ENCODE data around the gene DIO3.

Gene DIO3

GRCh38 chr14:101583006-101583714 is 21.9 kb downstream of the DIO3 start:
- DNase-seq (ENCODE audit: low read depth), result no peak

- no peak for DNase-seq (ENCODE audit: low read depth)
These were observed 22.4 kb downstream of the DIO3 start for GRCh38 chr14:101583715-101584054.

GRCh38 chr14:101584055-101584859 is 23.0 kb downstream of the DIO3 start:
- DNase-seq (ENCODE audit: low read depth), result no peak

DNA sequence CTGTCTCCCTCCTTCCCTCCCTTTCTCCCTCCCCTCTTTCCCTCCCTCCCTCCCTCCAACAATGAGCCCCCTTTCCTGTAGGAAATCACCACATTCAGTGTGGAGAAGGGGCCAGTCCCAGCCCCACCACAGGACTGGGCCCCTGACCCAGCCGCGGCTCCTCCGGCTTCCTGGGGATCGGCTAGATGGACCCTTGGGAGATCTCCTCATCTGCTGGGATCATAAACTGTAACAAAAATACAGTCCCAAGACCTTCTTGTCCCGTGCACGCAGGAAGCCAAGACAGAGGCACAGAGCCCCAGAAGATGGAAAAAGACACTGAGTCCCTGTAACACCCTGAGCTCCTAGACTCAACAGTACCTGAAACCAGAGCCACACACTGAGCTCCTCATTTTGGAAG is 23.9 kb downstream of the DIO3 start:
- DNase-seq (ENCODE audit: low read depth), result no peak

- no peak for DNase-seq (ENCODE audit: low read depth)
These were observed 25.5 kb downstream of the DIO3 start for GRCh38 chr14:101586531-101587430.

DNA sequence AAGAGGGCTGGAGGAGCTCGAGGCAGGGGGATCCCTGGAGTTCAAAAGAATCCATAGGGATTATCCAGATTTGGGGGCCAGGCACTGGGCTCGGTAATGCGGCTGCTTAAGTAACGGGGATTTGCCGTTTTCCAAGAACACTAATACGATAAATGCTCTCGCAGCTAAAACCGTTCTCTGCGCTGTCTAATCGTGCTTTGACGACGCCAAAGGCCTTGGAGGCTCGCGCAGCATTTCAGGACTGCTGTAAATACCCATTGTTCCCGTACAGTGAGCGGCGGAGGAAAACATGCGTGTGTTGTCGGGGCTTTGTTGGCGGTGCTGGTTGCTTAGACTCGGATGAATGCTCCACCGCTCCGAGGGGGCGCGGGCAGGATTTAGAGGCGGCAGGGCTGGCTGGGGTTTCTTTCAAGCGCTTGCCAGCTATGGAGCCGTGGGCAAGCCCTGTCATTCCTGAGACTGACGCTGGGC is 26.2 kb downstream of the DIO3 start:
- no peak for DNase-seq (ENCODE audit: low read depth)

DNA sequence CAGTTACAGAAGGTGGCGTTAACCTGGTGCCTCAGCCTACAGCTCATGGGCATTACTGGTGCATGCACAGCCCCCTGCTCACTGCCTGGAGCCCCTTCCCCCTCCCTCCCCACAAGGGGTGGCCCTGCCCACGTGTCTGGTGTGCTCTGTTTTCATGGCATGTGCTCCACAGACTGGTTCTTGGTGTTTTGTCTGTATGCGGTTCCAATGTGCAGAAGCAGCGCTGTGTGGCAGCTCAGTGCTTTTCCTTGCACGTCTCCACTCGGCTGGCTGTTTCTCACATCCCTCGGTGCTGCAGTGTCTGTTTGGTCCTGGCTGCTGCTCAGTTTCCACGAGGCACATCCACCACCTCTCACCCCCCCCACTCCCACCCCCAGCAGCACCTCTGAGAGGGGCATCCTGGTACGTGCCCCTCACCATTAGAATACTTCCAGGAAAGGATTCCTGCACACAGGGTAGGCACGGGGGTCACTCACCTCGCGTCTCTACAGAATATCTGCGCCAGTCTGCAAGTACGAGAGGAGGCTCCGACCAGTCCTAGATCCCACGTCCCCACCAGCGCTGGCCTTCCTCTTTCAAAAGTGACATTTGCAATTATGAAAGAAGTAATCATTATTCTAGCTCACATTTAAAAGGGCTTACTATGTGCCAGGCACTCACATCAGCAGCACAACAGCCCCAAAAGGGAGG is 27.1 kb downstream of the DIO3 start:
- DNase-seq (ENCODE audit: low read depth), result no peak

DNA sequence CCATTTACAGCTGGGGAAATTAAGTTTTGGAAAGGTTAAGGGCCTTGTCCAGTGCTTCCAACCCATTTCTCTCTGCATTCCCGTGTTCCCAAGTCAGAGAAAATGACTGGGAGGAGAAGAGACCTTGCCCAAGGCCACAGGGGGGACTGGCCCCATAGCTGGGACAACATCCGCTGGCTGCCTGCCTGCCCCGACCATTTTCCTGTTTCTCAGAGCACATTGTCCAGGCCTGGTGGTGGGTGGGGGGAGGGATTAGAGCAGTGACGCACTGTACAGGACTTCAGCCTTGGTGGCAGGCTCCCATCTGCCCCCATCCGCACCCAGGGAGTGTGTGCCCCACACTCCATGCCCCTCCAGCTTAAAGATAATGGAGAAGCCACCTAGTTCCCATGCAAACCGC is 27.7 kb downstream of the DIO3 start:
- no peak for DNase-seq (ENCODE audit: low read depth)

DNA sequence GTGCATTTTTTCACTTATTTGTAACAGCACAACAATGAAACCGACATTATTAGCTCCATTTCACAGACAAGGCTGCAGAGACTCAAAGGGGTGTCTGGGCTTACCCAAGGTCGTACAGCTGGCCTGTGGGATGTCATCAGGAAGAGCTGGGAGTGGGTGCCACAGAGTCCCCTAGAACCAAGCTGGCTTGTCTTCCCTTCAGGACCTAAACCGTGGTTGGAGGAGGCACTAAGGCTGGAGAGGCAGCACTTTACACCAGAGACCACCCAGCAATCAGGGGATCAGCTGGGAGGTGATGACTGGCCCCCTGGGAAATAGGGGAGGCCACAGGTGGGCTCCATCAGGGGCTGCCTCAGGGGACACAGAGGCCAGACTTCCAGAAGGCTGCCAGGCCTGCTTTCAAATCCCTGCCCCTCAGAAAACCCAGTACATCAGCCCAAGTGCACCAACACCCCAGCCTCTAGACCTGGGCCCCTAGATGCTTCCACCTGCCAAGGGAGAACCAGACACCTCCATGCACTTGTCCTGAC is 28.3 kb downstream of the DIO3 start:
- no peak for DNase-seq (ENCODE audit: low read depth)

DNA sequence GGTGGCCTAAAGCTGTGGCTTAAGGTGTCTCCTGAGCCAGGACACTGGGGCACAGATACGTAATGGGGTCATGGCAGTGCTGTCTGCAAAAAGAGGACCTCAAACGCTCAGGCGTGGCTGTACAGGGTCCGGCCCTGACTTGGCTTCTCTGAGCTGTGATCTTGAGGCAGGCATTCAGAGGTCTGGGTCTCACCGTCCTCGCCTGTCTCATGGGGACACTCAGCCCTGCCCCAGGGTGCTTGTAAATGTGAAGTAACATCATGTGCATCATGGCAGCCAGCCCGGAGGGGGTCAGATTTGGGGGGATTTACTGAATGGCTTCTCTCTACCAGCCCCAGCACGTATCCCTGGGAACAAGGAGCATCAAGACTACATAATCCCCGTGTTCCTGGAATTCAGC is 28.8 kb downstream of the DIO3 start:
- no peak for DNase-seq (ENCODE audit: low read depth)

GRCh38 chr14:101590616-101591015 is 29.3 kb downstream of the DIO3 start:
- no peak for DNase-seq (ENCODE audit: low read depth)

DNA sequence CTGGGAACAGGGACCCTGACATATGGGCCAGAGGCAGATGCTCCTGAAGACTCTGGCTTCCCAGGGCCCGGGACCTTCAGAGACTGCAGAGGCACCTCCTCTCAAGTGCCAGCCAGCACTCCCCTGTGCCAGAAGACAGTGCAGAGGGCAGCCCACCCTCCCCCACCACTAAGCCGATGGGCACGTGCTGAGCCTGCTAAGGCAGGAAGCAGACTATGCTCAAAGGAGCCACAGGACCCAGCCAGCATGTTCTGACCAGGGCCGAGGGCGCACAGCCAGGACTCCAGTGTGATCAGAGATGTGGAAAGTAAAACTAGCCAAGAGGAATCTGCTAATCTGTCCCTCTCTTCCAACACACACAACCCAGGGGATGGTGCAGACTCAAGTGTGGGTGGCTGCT is 29.8 kb downstream of the DIO3 start:
- no peak for DNase-seq (ENCODE audit: low read depth)

- no peak for DNase-seq (ENCODE audit: low read depth)
These were observed 30.3 kb downstream of the DIO3 start for GRCh38 chr14:101591582-101591981.

DNA sequence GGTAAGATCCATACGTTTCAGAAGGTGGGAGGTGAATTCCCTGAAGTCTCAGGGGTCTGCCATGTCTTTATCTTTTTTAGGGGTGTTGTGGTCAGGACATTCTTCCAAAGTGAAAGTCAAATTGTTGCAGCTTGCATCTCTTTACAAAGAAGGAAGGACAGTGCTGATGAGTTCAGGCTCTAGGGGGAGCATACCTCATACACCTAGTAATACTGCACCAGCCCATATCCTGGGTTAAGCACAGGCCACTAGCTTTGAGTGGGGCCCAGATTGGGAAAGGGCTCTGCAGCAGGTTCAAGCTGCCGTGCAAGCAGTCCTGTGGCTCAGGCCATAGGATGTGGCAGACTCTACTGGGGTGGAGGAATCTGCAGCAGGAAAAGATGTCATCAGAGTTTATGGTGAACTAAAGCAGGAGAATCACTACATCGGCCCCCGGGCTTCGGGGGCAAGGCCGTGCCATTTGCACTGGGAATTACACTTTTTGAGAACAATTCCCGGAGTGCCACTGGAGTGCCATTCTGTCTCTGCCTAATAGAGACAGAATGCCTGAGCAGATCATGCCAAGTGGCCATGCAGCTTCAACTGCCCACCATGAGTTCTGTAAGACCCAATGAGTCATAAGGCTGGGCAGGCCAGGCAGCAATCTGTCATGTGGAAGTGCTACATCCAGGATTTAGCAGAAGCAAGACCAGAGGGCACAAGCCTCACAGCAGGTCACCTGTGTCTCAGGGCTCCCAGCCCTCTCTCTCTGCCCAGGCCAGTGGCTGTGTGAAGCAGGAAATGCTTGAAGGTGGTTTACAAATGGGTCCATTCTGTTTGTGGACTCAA is 32.3 kb downstream of the DIO3 start:
- no peak for DNase-seq (ENCODE audit: low read depth)

DNA sequence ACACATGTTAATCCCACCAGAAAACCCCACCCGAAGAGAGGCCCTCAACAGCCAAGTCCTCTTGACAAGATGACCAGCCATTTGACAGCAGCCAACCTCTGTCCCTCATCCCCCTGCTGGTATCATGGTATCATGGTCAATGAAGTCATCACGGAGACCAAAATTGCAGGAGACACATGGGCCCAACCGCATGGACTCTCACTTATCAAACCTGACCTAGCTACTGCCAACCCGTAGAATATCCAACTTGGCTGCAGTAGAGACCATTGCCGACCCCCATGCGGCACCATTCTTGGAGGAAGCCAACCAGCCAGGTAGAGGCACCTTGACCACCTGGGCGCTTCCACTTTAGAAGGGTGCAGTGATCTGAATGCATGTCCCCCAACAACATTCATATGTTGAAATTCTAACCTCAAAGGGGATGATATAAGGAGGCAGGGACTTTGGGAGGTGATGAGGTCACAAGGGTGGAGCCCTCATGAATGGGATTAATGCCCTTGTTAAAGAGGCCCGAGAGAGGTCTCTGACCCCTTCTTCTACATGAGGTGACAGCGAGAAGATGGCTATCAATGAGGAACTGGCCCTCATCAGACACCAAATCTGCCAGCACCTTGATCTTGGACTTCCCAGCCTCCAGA is 33.3 kb downstream of the DIO3 start:
- no peak for DNase-seq (ENCODE audit: low read depth)

DNA sequence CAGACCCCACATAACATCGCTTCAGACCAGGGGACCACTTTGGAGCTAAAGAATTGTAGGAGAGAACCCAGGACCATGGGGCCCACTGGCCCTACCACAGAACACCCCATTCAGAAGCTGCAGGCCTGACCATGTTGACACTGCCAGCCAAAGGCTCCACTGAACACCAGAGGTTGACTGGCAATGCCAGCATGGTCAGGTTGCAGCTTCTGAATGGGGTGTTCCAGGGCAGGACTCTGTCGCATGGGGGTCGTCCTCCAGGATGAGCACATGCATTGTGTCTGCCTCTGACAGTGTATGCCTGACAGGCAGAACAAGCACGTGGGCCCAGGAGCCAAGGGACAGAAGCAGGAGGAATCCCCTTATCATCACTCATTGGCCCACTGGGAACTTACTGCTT is 34.1 kb downstream of the DIO3 start:
- no peak for DNase-seq (ENCODE audit: low read depth)

GRCh38 chr14:101595887-101596721 is 34.8 kb downstream of the DIO3 start:
- DNase-seq (ENCODE audit: low read depth), result no peak

DNA sequence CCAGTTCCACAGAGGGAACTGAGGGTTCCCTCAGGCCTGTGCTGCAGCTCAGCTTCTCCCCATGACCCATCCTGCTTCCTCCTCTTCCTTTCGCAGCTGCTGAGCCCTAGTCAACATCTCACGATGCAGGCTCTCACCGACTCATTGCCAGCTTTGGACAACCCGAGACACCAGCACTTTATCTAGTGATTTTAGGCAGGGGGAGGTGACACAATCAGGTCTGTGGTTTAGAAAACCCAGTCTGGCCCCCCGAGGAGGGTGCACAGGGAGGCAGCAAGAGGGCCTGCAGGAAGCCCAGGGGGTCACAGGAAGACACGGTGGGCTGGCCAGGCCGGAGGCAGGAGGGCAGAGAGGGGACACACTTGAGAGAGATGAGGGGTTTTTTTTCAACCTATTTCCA is 35.4 kb downstream of the DIO3 start:
- no peak for DNase-seq (ENCODE audit: low read depth)

GRCh38 chr14:101598159-101598558 is 36.9 kb downstream of the DIO3 start:
- no peak for DNase-seq (ENCODE audit: low read depth)

Data from stimulated activated CD8-positive, alpha-beta memory T cell treated with anti-CD3 and anti-CD28 coated beads, Interleukin-15, amount 100 ng/mL, for 24 hours (primary cell).